LNCAP (cell line): ENCODE data around the gene CAMK4.

Source experiments
- CTCF ChIP-seq: fragments of 450-650 bp; IDR thresholded peaks from 2 replicates; pipeline ENCODE4 v1.5.1; 2017; ENCODE audit warnings: mild to moderate bottlenecking

Gene CAMK4

GRCh38 chr5:111407562-111407961 lies 183.4 kb downstream of the CAMK4 start:
- no peak for TF ChIP-seq CTCF

GRCh38 chr5:111408817-111409216 lies 184.6 kb downstream of the CAMK4 start:
- TF ChIP-seq CTCF, result no peak

- no peak for TF ChIP-seq CTCF
These were observed 187.1 kb downstream of the CAMK4 start for GRCh38 chr5:111411301-111411700.

- no peak for TF ChIP-seq CTCF
These were observed 188.4 kb downstream of the CAMK4 start for GRCh38 chr5:111412593-111412992.

GRCh38 chr5:111415053-111415452 lies 190.9 kb downstream of the CAMK4 start:
- no peak for TF ChIP-seq CTCF

- no peak for TF ChIP-seq CTCF
These were observed 198.1 kb downstream of the CAMK4 start for GRCh38 chr5:111422245-111422644.

- TF ChIP-seq CTCF, result no peak
These were observed 198.8 kb downstream of the CAMK4 start for GRCh38 chr5:111422747-111423720.
